DND-41 (cell line): ENCODE data around the gene ALDH3A1.

Experiments used
- ATAC-seq: fragments of 200-7000 bp; cut with Tn5 transposase; 3 replicates; pipeline ENCODE4 v1.9.1; 2021; ENCODE audit warnings: low read depth; ENCODE audit not compliant: insufficient read depth
- DNase-seq: peaks from one replicate; pipeline ENCODE4 v3.0.0-alpha.2; 2020
- H2AFZ ChIP-seq: 2 replicates; pipeline ENCODE4 v1.6.0; 2012; ENCODE audit warnings: low read depth, low read length
- H3K27ac ChIP-seq: 2 replicates; pipeline ENCODE4 v1.5.1; 2012; ENCODE audit warnings: low read length, inconsistent platforms
- H3K27me3 ChIP-seq: fragments of 200-600 bp; sonication (generic); 2 replicates; pipeline ENCODE4 v1.6.0; 2012; ENCODE audit warnings: low read length, mild to moderate bottlenecking, inconsistent platforms; ENCODE audit not compliant: insufficient read depth, poor library complexity
- H3K36me3 ChIP-seq: 2 replicates; pipeline ENCODE4 v1.5.1; 2012; ENCODE audit warnings: low read length, inconsistent platforms; ENCODE audit not compliant: insufficient read depth
- H3K4me1 ChIP-seq: 2 replicates; pipeline ENCODE4 v1.5.1; 2012; ENCODE audit warnings: mild to moderate bottlenecking, low read length; ENCODE audit not compliant: insufficient read depth
- H3K4me2 ChIP-seq: 2 replicates; pipeline ENCODE4 v1.6.0; 2012; ENCODE audit warnings: mild to moderate bottlenecking, moderate library complexity, low read length, inconsistent platforms; ENCODE audit not compliant: insufficient read depth
- H3K4me3 ChIP-seq, 2 experiments: fragments of 200-600 bp in 1 of 2; shearing (Covaris generic) in 1 of 2; 2 replicates each; pipeline ENCODE4 v1.5.1; 2012 to 2016; ENCODE audit warnings: inconsistent platforms in 2 of 2, low read length in 2 of 2, mild to moderate bottlenecking in 2 of 2, low read depth in 1 of 2, moderate library complexity in 1 of 2
- H3K79me2 ChIP-seq: 2 replicates; pipeline ENCODE4 v1.6.0; 2012; ENCODE audit warnings: low read length, inconsistent platforms; ENCODE audit not compliant: insufficient read depth
- H3K9ac ChIP-seq: 2 replicates; pipeline ENCODE4 v1.6.0; 2012; ENCODE audit warnings: low read depth, mild to moderate bottlenecking, inconsistent platforms, low read length, moderate library complexity
- H3K9me3 ChIP-seq: 2 replicates; pipeline ENCODE4 v1.5.1; 2012; ENCODE audit warnings: low read length, moderate library complexity, mild to moderate bottlenecking, inconsistent platforms; ENCODE audit not compliant: insufficient read depth, severe bottlenecking
- H4K20me1 ChIP-seq: 2 replicates; pipeline ENCODE4 v1.6.0; 2012; ENCODE audit warnings: low read length; ENCODE audit not compliant: insufficient read depth
- EZH2 ChIP-seq: IDR thresholded peaks from 3 replicates; pipeline ENCODE4 v1.6.1; 2012; ENCODE audit warnings: borderline replicate concordance, low read depth, mild to moderate bottlenecking, moderate library complexity, low read length, inconsistent platforms; ENCODE audit not compliant: severe bottlenecking
- TF ChIP-seq, protein P1 (sequence below): IDR thresholded peaks from 2 replicates; pipeline ENCODE4 v1.5.1; 2012; ENCODE audit warnings: borderline replicate concordance, low read length, moderate library complexity, mild to moderate bottlenecking; ENCODE audit not compliant: poor library complexity, severe bottlenecking; ENCODE audit errors: extremely low read depth

Gene ALDH3A1

GRCh38 chr17:19714542-19715411 is 33.3 kb downstream of the ALDH3A1 start:
- H2AFZ ChIP-seq, result no peak overlapping the region
- H3K27ac ChIP-seq, result no peak overlapping the region
- peaks cover 3% of the 10 kb centered on the region; the same call in 1 of the 2 replicates for H4K20me1 ChIP-seq
- TF ChIP-seq, protein P1, sequence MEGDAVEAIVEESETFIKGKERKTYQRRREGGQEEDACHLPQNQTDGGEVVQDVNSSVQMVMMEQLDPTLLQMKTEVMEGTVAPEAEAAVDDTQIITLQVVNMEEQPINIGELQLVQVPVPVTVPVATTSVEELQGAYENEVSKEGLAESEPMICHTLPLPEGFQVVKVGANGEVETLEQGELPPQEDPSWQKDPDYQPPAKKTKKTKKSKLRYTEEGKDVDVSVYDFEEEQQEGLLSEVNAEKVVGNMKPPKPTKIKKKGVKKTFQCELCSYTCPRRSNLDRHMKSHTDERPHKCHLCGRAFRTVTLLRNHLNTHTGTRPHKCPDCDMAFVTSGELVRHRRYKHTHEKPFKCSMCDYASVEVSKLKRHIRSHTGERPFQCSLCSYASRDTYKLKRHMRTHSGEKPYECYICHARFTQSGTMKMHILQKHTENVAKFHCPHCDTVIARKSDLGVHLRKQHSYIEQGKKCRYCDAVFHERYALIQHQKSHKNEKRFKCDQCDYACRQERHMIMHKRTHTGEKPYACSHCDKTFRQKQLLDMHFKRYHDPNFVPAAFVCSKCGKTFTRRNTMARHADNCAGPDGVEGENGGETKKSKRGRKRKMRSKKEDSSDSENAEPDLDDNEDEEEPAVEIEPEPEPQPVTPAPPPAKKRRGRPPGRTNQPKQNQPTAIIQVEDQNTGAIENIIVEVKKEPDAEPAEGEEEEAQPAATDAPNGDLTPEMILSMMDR, result no peak
- no peak for TF ChIP-seq EZH2
- no peak for DNase-seq
- H3K4me3 ChIP-seq, result no peak overlapping the region
- H3K4me1 ChIP-seq, result no peaks in the 10 kb centered on the region
- H3K9me3 ChIP-seq, result no peaks in the 10 kb centered on the region
- no peaks in the 10 kb centered on the region for H3K36me3 ChIP-seq
- no peak overlapping the region for H3K4me2 ChIP-seq
- H3K9ac ChIP-seq, result no peak overlapping the region
- H3K79me2 ChIP-seq, result no peaks in the 10 kb centered on the region
- peaks cover 4% of the 10 kb centered on the region for H3K27me3 ChIP-seq
- ATAC-seq, result no peak

- H2AFZ ChIP-seq, result no peak overlapping the region
- H3K79me2 ChIP-seq, result no peaks in the 10 kb centered on the region
- no peak for DNase-seq
- H3K36me3 ChIP-seq, result no peaks in the 10 kb centered on the region
- H3K27ac ChIP-seq, result no peak overlapping the region
- TF ChIP-seq, protein P1, result no peak
- no peak for TF ChIP-seq EZH2
- no peak overlapping the region for H3K4me3 ChIP-seq
- H3K9ac ChIP-seq, result no peak overlapping the region
- peaks cover 3% of the 10 kb centered on the region; the same call in 1 of the 2 replicates for H4K20me1 ChIP-seq
- H3K9me3 ChIP-seq, result no peaks in the 10 kb centered on the region
- H3K4me2 ChIP-seq, result no peak overlapping the region
- ATAC-seq, result no peak
- H3K27me3 ChIP-seq, result peaks cover 6% of the 10 kb centered on the region
- H3K4me1 ChIP-seq, result no peaks in the 10 kb centered on the region
Observed at GRCh38 chr17:19713901-19714361, 34.2 kb downstream of the ALDH3A1 start.

- no peak for TF ChIP-seq EZH2
- TF ChIP-seq, protein P1, result no peak
- H3K4me3 ChIP-seq, result no peak overlapping the region
- H3K27ac ChIP-seq, result no peak overlapping the region
- H3K9ac ChIP-seq, result no peak overlapping the region
- no peaks in the 10 kb centered on the region for H3K36me3 ChIP-seq
- H3K79me2 ChIP-seq, result no peaks in the 10 kb centered on the region
- H2AFZ ChIP-seq, result no peak overlapping the region
- H4K20me1 ChIP-seq, result peaks cover 3% of the 10 kb centered on the region; the same call in 1 of the 2 replicates
- no peak overlapping the region for H3K4me2 ChIP-seq
- H3K9me3 ChIP-seq, result no peaks in the 10 kb centered on the region
- ATAC-seq (no peak), DNase-seq (no peak)
- H3K4me1 ChIP-seq, result no peaks in the 10 kb centered on the region
- H3K27me3 ChIP-seq, result peaks cover 8% of the 10 kb centered on the region
Observed at GRCh38 chr17:19713462-19713861, 34.6 kb downstream of the ALDH3A1 start.
